Astrocyte (in vitro differentiated cells and primary cell): ENCODE results near the gene CIDEA. TPM values are rescaled to one million over a fixed set of nuclear protein-coding genes. Genes with fewer than 3 reads are reported as not detected.

ENCODE experiments used
- DNase-seq: peaks from one replicate; pipeline ENCODE4 v3.0.0-alpha.2; 2010; ENCODE audit warnings: low read depth
- FAIRE-seq: peaks from 2 replicates; lab custom pipeline; 2011; peaks lifted over from hg19 to GRCh38; lab: Jason Lieb, UNC
- H2AFZ ChIP-seq: 2 replicates; pipeline ENCODE4 v1.6.0; 2012; ENCODE audit warnings: low read depth, low read length, inconsistent platforms
- H3K27ac ChIP-seq: 2 replicates; pipeline ENCODE4 v1.5.1; 2011; ENCODE audit warnings: low read depth, low read length, inconsistent platforms
- H3K27me3 ChIP-seq: 2 replicates; pipeline ENCODE4 v1.6.0; 2011; ENCODE audit warnings: low read length, inconsistent platforms; ENCODE audit not compliant: insufficient read depth
- H3K36me3 ChIP-seq: 2 replicates; pipeline ENCODE4 v1.5.1; 2011; ENCODE audit warnings: low read length, inconsistent platforms; ENCODE audit not compliant: insufficient read depth
- H3K4me1 ChIP-seq: 2 replicates; pipeline ENCODE4 v1.5.1; 2011; ENCODE audit warnings: low read length, inconsistent platforms; ENCODE audit not compliant: insufficient read depth
- H3K4me2 ChIP-seq: 2 replicates; pipeline ENCODE4 v1.6.0; 2012; ENCODE audit warnings: low read length, inconsistent platforms
- H3K4me3 ChIP-seq: 2 replicates; pipeline ENCODE4 v1.5.1; 2011; ENCODE audit warnings: low read depth, mild to moderate bottlenecking, low read length, inconsistent platforms; ENCODE audit not compliant: insufficient read depth
- H3K79me2 ChIP-seq: 2 replicates; pipeline ENCODE4 v1.6.0; 2012; ENCODE audit warnings: mild to moderate bottlenecking, low read length, inconsistent platforms; ENCODE audit not compliant: insufficient read depth
- H3K9ac ChIP-seq: 2 replicates; pipeline ENCODE4 v1.6.0; 2012; ENCODE audit warnings: mild to moderate bottlenecking, low read length, inconsistent platforms
- H3K9me3 ChIP-seq: 2 replicates; pipeline ENCODE4 v1.5.1; 2012; ENCODE audit warnings: low read depth, mild to moderate bottlenecking, low read length, inconsistent platforms; ENCODE audit not compliant: insufficient read depth
- H4K20me1 ChIP-seq: 2 replicates; pipeline ENCODE4 v1.6.0; 2012; ENCODE audit warnings: low read length, inconsistent platforms; ENCODE audit not compliant: insufficient read depth
- H3K27ac Mint-ChIP-seq: one replicate; pipeline ENCODE4 v1.8.0; 2021; ENCODE audit warnings: mild to moderate bottlenecking, mixed read lengths; ENCODE audit not compliant: unreplicated experiment
- H3K27me3 Mint-ChIP-seq: one replicate; pipeline ENCODE4 v1.8.0; 2021; ENCODE audit warnings: low read depth, mixed read lengths; ENCODE audit not compliant: unreplicated experiment
- H3K36me3 Mint-ChIP-seq: one replicate; pipeline ENCODE4 v1.8.0; 2021; ENCODE audit warnings: low read depth, mixed read lengths; ENCODE audit not compliant: unreplicated experiment
- H3K4me1 Mint-ChIP-seq: one replicate; pipeline ENCODE4 v1.8.0; 2021; ENCODE audit warnings: low read depth, mixed read lengths; ENCODE audit not compliant: unreplicated experiment
- H3K4me3 Mint-ChIP-seq: one replicate; pipeline ENCODE4 v1.8.0; 2021; ENCODE audit warnings: mild to moderate bottlenecking, moderate library complexity, mixed read lengths; ENCODE audit not compliant: unreplicated experiment
- H3K9me3 Mint-ChIP-seq: one replicate; pipeline ENCODE4 v1.8.0; 2021; ENCODE audit warnings: mild to moderate bottlenecking, mixed read lengths; ENCODE audit not compliant: unreplicated experiment
- CTCF ChIP-seq: IDR thresholded peaks from 2 replicates; pipeline ENCODE4 v1.5.1; 2011; ENCODE audit warnings: low read depth, mild to moderate bottlenecking, inconsistent platforms, low read length, moderate library complexity; ENCODE audit not compliant: insufficient read depth
- EZH2 ChIP-seq: IDR thresholded peaks from 2 replicates; pipeline ENCODE4 v1.6.1; 2012; ENCODE audit warnings: mild to moderate bottlenecking, low read length, inconsistent platforms; ENCODE audit not compliant: insufficient read depth
- total RNA-seq: library from RNA; stranded (reverse); gene quantifications from 2 replicates; pipeline ENCODE4 v1.2.1, GENCODE V29; 2021

The CIDEA gene
- total RNA-seq, 1 donor from 2014 or later, result 0.43 TPM

DNA sequence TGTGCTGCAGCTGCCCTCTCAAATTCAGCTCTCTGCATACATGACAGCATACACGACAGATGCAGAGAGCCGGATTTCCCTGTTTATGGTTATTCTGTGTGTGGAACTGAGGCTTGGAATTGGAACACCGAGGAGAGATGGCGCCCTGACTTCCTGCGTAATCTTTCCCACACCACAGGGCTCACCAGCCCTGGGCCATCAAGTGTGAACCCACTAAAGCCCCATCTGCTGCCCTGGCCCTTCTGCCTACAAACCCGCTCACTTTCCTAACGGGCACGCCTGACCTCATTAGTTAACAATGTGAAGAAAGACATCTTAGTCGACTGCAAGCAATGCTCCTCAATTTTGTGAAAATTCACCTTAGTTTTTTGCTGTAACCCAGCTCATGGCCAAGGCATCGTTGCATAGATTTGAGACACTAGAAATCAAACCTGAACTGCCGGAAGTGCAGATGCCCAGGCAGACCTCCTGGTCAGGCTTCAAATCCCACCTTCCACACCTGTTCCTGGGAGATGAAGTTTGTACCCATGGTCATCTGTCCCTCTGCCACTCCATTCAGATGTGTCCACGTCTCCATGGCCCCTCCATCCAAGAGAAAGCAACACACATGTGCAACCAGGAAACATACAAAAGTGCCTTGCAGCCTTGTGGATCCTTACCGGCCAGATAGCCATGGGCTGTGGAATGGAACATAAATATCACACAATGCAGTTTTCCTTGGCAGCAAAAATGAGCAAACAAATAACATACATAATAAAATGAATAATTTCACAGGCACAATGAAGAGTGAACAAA lies 5.0 kb upstream of the CIDEA start:
- no peak overlapping the region for H3K27ac ChIP-seq
- TF ChIP-seq CTCF (no peak), EZH2 (no peak)
- DNase-seq (no peak), FAIRE-seq (no peak)
- no peaks in the 10 kb centered on the region for H3K4me1 Mint-ChIP-seq
- no peak overlapping the region for H3K9ac ChIP-seq
- no peaks in the 10 kb centered on the region for H3K9me3 Mint-ChIP-seq
- no peaks in the 10 kb centered on the region for H4K20me1 ChIP-seq
- H3K27me3 ChIP-seq, result peaks cover 34% of the 10 kb centered on the region
- H3K27me3 Mint-ChIP-seq, result peaks cover 52% of the 10 kb centered on the region
- peaks cover 9% of the 10 kb centered on the region for H3K4me1 ChIP-seq
- H3K79me2 ChIP-seq, result no peaks in the 10 kb centered on the region
- H3K9me3 ChIP-seq, result no peaks in the 10 kb centered on the region
- no peak overlapping the region for H3K4me2 ChIP-seq
- H2AFZ ChIP-seq, result no peak overlapping the region
- no peak overlapping the region for H3K4me3 ChIP-seq
- no peaks in the 10 kb centered on the region for H3K36me3 Mint-ChIP-seq
- no peaks in the 10 kb centered on the region for H3K36me3 ChIP-seq
- no peak overlapping the region for H3K27ac Mint-ChIP-seq
- no peak overlapping the region for H3K4me3 Mint-ChIP-seq

DNA sequence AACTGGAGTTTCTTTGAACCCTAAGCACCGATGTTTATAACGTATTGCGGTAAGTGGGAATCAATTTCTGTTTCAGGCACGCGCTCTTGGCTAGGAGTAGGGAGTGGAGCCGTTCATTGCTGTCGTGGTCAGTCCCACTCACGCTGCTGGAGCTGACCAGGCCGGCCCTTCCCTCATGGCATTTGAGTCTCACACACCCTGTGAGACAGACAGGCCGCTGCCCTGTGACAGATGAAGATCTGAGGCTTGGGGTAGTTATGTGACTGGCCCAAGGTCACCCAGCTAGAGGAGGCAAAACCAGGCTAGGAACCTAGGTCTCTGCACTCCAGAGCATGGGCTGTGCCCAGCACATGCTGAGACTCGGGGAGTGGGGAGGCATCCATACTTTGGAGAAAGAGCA lies 2.9 kb upstream of the CIDEA start:
- Mint-ChIP-seq H3K36me3 (no peaks in the 10 kb centered on the region), H3K4me3 (no peak overlapping the region), H3K4me1 (peaks cover 11% of the 10 kb centered on the region), H3K27ac (no peak overlapping the region), H3K27me3 (peaks cover 54% of the 10 kb centered on the region), H3K9me3 (no peaks in the 10 kb centered on the region)
- peaks cover 26% of the 10 kb centered on the region for H3K4me1 ChIP-seq
- peaks cover 34% of the 10 kb centered on the region for H3K27me3 ChIP-seq
- no peak for FAIRE-seq
- H3K27ac ChIP-seq, result no peak overlapping the region
- no peak overlapping the region for H3K9ac ChIP-seq
- no peaks in the 10 kb centered on the region for H3K79me2 ChIP-seq
- no peak overlapping the region for H3K4me3 ChIP-seq
- no peak overlapping the region for H2AFZ ChIP-seq
- H4K20me1 ChIP-seq, result no peaks in the 10 kb centered on the region
- no peak overlapping the region for H3K4me2 ChIP-seq
- H3K36me3 ChIP-seq, result no peaks in the 10 kb centered on the region
- H3K9me3 ChIP-seq, result no peaks in the 10 kb centered on the region
- DNase-seq, result no peak
- TF ChIP-seq EZH2 (no peak), CTCF (no peak)

DNA sequence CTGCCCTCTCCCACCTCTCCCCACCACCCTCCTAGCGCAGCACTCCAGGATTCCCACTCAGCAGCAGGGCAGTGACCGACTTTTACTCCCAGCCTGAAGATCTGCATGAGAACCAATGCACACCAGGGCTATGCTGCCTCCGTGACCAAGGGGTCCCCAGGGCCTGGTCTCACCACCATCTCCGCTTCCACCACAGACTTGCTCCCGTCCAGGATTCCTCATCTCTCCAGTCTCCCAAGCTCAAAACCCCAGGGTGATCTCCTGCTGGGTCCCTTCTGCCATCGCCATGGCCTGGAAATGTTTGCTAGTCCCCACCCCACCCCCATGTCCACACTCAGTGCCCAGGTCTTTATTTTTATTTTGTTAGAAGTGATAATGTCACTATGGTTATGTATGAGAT lies 2.1 kb upstream of the CIDEA start:
- H3K27ac ChIP-seq, result no peak overlapping the region
- no peaks in the 10 kb centered on the region for H3K9me3 Mint-ChIP-seq
- H3K4me1 ChIP-seq, result peaks cover 30% of the 10 kb centered on the region
- H3K79me2 ChIP-seq, result no peaks in the 10 kb centered on the region
- H2AFZ ChIP-seq, result no peak overlapping the region
- H3K9me3 ChIP-seq, result no peaks in the 10 kb centered on the region
- TF ChIP-seq EZH2 (no peak), CTCF (no peak)
- no peak for FAIRE-seq
- no peaks in the 10 kb centered on the region for H3K36me3 Mint-ChIP-seq
- no peaks in the 10 kb centered on the region for H3K36me3 ChIP-seq
- no peak overlapping the region for H3K4me3 ChIP-seq
- H4K20me1 ChIP-seq, result no peaks in the 10 kb centered on the region
- no peak overlapping the region for H3K4me2 ChIP-seq
- peaks cover 13% of the 10 kb centered on the region for H3K4me1 Mint-ChIP-seq
- no peak for DNase-seq
- peaks cover 34% of the 10 kb centered on the region for H3K27me3 ChIP-seq
- no peak overlapping the region for H3K4me3 Mint-ChIP-seq
- H3K9ac ChIP-seq, result no peak overlapping the region
- H3K27ac Mint-ChIP-seq, result no peak overlapping the region
- H3K27me3 Mint-ChIP-seq, result peaks cover 49% of the 10 kb centered on the region
